IPS DF 4.7 (cell line): ENCODE measurements around the gene FRYL.
"Not testable (repeated sequence)": the region's sequence is repeated elsewhere in the genome, so short reads cannot be mapped to it uniquely, and the experiment has no call there.

Source experiments
- DNase-seq: peaks from one replicate; pipeline ENCODE4 v3.0.0-alpha.2; 2013; ENCODE audit warnings: low spot score; ENCODE audit errors: extremely low read depth

The FRYL gene

DNA sequence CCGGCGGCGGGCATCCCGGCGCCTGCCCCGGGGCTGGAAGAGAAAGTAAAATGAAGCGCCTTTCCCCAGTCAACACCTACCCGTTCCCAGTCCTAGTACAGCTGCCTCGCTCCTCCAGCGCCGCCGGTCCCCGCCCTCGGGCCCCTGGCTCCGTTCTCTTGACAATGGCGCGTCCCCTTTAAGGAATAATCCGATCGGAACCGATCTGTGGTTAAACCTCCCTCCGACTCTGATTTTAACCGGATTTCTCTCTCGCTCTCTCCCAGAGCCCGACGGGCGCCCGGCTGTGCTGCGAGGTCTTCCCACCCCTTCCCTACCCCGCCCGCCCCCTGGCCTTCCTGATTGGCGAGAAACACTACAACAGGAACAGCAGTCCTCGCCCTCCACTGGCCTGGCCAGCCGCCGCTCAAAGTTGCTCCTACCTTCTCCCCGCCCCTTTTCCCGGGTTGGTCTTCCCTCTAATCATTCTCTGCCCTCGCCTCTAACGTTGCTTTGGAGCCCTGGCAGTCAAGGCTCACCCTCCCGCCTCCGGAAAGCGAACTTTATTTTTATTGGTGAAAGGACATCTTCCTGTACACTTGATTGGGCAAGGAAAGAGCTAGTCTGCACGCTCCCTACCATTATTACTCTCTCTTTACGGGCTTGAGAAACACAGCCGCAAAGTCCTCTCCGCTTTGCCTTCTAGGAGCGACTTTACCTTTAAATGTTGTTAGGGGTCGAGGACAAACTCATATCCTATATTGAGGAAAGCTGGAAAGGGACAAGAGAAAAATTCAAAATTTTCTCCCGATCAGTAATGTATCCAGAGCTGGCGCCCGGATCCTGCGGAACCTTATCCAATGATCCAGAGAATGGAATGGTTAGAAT is at the start of gene FRYL:
Gene FRYL, minus strand, starts transcription at position 282 of the 867 bp plus-strand sequence. CDS start 145,869 bp downstream, outside the sequence.
- peak; percentile 97 for DNase-seq

DNA sequence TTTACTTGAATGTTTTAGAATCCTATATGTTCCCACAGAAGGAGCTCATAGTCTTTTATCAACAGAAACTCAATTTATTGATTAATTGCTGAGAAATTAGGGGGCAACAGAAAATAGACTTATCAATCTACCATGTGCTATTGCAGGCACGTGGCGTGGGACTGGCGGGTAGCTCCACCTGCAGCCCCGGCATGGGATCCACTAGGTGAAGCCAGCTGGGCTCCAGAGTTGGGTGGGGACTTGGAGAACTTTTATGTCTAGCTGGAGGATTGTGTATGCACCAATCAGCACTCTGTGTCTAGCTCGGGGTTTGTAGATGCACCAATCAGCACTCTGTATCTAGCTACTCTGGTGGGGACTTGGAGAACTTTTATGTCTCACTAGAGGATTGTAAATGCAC is 47.5 kb upstream of the FRYL start:
- no peak for DNase-seq

DNA sequence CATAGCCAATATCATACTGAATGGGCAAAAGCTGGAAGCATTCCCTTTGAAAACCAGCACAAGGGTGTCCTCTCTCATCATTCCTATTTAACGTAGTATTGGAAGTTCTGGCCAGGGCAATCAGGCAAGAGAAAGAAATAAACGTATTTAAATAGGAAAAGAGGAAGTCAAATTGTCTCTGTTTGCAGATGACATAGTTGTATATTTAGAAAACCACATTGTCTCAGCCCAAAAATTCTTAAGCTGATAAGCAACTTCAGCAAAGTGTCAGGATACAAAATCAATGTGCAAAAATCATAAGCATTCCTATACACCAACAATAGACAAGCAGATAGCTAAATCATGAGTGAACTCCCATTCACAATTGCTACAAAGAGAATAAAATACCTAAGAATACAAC is 41.4 kb upstream of the FRYL start:
- not testable (repeated sequence) for DNase-seq

DNA sequence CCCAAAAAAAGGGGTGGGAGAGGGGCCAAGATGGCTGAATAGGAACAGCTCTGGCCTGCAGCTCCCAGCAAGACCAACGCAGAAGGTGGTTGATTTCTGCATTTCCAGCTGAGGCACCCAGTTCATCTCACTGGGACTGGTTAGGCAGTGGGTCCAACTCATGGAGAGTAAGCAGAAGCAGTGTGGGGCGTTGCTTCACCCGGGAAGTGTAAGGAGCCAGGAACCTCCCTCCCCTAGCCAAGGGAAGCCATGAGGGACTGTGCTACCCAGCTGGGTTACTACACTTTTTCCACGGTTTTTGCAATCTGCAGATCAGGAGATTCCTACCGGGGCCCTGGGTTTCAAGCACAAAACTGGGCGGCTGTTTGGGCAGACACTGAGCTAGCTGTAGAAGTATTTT is 36.9 kb upstream of the FRYL start:
- DNase-seq: no peak

DNA sequence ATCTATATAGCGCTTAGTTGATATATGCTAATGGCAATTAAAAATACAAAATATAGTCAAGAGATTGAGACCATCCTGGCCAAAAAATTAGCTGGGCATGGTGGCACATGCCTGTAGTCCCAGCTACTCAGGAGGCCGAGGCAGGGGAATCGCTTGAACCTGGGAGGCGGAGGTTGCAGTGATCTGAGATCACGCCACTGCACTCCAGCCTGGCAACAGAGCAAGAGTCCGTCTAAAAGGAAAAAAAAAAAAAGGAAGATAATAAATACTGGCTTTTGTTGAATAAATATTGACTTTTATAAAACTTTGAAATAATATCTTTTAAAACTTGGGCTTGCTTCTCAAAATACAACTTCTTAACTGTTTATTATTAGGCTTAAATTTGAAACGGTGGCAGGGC is 36.2 kb upstream of the FRYL start:
- not testable (repeated sequence) for DNase-seq

DNA sequence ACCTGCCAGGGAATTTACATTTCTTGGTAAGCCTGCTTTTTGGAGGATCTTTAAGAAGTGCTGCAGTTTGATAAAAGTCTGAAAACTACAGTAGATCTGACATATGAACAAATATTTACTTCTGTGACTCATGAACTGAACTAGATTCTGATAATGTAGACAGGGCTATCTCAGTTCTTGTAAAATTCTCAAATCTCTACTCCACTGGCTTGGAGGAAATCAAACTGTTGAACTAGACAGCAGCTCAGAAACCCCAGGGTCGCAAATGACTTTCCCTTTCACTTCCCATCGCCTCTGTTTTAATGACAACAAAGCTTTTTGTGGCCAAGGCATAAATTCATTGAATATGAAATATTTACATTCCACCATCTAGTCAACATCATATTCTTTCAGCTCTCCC is 35.4 kb upstream of the FRYL start:
- DNase-seq: no peak

DNA sequence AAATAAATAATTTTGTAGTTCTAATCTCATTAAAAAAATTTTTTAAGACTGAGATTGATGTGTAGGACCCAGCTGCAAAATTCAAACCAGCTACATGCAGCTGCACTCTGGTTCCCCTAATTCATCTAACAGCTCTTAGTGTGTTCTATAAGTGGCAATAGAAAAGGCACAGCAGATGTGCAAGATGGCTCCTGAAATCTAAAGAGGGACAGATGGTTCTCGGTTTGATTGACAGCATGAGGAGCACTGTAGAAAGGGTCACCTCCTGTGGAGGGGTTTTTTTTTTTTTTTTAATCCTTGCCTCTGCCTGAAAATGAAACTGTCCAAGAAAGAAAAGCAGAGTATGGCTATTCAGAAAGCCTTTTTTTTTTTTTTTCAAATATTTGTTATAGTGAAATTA is 33.9 kb upstream of the FRYL start:
- no peak for DNase-seq

DNA sequence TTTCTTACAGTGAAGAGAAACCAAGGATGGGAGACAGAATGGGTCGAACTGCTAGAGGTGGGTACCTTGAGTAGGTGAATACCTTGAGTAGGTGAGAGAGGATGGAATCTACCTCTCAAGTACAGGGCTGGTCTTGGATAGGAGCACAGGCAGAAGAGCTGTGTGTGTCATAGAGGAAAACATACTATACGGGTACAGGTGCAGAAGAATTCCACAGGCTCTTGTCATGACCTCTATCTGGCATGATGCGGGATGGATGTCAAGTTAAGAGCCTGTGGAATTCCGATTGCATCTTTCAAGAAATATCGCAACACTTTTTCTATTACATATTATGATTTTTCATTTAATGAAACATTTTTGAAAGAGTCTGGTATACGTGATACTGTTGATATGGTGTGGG is 32.8 kb upstream of the FRYL start:
- no peak for DNase-seq

DNA sequence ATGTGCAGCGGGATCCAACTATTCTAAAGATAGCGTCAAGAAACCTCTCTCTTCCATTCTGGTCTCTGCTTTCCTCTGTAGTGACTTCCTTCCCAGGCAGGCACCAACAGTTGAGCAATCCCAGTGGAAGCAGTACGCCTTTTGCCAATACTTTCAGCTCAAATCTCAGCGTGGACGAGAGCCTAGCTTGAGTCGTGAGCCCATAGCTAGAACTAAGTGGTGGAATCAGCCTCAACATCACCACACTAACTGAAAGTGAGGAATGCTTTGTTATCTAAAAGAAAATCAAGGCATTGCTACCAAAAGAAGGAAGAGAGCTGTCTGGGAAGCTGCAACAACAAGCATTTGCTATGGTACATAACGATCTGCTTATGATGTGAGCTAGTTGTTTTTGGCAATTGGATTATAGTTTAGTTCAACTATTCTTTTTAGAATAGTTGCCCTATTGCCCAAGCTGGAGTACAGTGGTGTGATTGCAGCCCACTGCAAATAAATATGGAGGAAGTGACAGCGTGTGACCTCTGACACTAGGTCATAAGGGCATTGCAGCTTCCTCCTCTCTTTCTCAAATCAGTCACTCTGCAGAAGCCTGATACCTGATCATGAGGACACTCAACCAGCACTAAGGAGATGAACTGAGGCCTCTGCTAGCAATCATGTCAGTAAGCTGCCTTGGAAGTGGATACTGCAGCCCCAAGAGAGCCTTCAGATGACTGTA is 24.7 kb upstream of the FRYL start:
- no peak for DNase-seq

DNA sequence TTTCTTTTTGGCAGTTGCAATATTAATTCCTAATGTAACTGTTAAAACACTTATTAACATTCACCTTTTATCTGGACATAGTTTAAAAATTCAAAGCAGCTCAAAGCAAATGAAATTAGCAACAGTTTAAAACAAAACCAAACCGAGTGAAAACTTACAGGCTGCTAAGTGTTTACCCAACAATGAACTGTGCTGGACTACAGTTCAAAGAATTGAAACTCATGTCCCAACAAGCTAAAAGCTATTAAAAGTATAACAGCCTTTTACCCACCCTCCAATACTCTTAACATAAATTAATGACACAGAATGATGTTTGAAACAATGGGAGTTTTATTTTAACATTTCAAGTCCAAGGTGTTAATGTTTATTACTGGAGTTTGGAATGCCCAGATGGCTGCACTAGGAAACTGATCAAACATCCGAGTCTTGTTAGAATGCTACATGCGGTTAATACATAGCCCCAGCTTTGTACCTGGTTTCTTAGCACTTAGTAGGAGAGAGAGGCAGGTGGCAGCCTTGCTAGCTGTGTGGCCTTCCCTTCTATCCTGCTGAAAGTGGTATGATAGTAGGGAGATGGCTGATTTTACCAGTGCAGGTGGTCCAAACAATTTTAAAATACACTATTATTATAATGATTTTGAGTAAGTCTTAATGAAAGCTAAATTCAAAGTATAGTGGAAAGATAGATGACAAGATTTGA is 21.1 kb upstream of the FRYL start:
- no peak for DNase-seq

DNA sequence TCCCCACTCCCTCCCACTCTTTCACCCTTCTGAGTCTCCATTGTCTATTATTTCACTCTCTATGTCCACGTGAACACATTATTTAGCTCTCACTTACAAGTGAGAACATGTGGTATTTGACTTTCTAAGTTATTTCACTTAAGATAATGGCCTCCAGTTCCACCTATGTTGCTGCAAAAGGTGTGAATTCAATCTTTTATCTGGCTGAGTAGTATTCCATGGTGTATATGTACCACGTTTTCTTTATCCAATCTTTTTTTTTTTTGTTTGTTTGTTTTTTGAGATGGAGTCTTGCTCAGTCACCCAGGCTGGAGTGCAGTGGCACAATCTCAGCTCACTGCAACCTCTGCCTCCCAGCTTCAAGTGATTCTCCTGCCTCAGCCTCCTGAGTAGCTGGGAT is 20.1 kb upstream of the FRYL start:
- DNase-seq: not testable (repeated sequence)

DNA sequence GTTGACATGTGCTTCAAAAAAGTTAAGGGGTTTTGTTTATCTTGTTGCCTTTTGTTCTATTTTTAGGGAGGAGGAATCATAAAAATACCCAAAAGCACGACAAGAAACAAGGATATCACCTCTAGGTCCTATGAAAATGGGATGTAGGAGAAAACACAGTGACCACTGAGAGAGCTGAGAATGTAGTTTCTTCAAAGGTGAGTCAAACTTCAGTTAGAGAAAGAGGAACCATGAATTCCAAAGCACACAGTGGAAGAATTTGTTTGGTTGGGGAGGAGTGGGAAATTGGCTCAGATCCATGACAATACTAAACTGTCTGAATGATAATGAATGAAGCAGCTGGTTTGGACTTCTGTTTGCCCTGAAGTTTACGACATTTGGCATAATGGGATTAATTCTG is 19.1 kb upstream of the FRYL start:
- no peak for DNase-seq

DNA sequence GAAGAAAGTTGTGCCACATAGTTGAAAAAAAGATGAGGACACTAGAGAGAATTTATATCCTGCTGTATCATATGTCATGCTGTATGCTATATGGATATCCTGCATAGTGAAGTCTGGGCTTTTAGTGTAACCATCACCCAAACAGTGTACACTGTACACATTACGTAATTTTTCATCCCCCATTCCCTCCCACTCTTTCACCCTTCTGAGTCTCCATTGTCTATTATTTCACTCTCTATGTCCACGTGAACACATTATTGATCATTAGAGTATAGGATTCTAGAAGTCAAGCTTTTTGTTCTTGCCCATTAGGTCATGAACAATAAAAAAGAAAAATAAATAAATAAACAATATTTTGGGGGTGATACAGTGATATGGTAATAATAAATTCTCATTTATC is 18.0 kb upstream of the FRYL start:
- no peak for DNase-seq

DNA sequence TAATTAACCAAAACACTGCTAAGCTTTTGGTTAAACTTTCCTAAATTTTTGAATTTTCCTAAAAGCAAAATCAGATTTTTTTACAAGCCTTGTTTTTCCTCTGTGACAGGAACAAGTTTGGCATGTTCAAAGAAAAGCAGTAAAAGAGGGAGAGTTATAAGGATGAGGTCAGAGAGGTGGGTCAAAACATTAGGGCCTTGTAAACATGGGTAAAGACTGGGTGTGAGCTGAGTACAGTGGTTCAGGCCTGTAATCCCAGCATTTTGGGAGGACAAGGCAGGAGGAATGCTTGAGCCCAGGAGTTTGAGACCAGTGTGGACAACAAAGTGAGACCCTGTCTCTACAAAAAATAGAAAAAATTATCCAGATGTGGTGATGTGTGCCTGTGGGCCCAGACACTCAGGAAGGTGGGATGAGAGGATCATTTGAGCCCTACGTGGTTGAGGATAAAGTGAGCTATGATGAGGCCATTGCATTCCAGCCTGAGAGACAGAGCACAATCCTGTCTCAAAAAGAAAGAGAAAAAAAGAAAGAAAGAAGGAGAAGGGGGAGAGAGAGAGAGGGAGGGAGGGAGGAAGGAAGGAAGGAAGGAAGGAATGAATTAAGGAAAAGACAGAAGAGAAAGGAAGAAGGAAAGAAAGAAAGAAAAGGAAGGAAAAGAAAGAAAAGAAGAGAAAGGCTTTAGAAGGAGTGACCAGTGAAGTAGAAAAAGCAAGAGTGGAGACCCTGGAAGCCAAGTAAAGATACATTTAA is 17.0 kb upstream of the FRYL start:
- DNase-seq: no peak

DNA sequence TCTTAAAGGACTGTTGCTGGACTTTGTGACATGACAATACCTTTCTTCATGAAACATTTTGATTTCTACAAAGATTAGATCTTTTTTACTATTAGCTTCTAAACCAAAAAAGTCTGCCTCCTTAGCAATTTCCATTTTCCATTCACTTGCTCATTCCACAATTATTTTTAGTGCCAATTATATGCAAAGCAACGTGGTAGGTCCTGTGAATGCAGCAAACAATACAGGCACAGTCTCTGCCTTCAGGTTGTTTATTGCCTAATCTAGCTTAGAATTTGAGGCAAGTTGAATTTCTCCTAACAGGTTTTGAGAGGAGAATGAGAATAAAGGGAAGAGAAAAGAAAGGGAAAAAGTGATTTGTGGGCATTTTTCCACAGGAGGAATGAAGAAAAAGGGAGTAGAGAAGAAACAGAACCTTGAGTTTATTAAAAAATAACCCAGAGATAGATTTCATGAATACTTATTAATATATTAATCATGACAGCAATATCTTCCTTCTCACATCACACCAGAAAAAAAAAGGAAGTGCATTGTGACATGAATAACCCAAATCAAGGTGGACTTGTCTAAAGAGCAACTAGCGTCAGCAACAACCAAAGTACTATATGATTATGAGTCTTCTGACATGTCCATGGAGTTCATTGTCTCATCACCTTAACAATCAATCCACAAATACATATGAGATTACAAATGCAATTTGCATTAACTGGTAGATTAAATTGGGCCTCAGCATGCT is 16.3 kb upstream of the FRYL start:
- no peak for DNase-seq

DNA sequence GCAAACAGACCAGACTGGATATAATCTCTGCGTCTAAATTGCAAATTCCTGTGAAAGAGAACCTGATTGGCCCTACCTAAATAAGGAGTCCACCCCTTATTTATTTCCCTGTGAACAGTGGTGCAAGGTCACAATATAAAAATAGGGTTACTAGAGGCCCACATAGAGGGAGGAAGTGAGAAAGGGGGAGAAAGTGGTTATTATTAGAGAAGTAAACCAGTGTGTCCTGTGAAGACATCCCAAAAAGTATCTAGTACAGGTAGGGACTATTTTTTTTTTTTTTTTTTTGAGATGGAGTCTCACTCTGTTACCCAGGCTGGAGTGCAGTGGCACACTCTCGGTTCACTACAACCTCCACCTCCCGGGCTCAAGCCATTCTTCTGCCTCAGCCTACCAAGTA is 15.0 kb upstream of the FRYL start:
- no peak for DNase-seq

DNA sequence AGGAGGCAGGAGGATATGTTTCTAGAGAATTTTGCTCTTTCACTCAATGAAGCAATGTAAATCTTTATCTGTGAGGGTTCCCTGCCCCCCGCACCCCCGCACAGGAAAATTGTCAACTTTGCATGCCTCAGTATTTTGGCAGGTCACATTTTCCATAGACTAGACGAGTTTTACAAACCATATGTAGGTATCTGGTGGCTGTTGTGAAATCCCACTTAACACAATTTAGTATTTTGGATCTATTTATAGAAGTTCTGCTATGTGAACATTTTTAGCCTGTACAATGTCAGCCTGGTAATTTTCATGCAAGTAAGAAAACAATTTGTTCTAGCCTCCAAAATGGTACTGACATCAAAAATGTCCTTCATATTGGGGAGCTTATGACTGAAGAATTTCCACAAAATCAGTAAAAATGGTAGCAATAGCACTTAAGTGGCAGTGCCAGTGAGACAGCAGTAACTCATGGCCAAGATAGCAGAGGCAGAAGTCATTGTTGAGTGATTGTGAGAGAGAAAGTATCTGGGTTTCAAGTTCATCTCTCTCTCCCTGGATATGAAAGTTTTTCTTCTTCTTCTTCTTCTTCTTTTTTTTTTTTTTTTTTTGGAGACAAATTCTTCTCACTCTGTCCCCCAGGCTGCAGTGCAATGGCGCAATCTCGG is 12.4 kb upstream of the FRYL start:
- DNase-seq: no peak

DNA sequence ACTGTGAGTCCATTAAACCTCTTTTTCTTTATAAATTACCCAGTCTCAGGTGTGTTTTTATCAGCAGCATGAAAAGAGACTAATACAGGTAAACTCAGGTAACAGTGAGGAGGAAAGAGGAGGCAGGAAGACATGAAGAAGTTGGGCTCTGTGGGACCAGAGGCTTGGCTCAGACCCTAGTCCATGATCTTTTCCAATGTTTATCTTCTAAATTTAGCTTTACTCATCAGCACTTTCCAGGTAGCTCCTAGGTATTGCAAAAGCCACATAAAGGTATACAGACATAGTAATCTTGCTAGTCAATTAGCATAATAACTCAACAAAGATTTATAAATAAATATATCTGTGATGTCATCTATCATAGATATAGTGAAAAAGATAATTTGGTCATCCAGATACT is 11.2 kb upstream of the FRYL start:
- no peak for DNase-seq

DNA sequence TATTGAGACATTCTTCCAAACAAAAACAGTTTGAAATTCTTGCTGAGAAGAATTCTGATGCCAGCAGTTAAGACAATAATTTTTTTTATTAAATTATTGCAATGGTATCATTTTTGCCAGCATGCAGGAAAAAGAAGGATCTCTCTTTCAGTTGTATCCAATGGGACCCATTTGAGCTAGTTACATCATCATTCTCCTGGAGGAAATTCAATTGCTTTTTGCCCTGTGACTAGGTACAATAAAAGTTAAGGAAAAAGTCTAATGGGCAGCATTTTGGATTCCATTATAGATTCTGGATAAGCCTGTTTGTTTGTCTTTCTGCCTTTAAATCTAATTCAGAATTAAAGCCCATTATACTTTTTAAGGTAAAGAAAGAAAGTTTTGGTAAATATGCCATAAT is 10.5 kb upstream of the FRYL start:
- DNase-seq: no peak

DNA sequence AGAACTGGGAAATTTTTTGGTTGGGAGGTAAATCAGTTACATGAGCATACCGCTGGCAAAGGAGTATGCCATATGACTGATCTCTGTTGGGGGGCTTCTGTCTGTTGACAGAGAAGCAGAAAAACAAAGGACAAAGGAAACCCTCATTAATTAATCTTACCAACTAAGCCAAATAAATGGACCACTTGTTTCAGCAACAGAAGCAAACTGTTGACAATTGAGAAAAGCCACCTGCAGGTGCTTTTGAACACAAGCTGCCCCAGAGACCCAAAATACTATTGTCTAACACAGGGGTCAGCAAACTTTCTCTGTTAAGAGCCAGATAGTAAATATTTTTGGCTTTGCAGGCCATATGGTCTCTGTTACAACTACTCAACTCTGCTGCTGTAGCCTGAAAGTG is 7.0 kb upstream of the FRYL start:
- DNase-seq: no peak
